Measurements from ENCODE around the gene HDAC10. TPM values are rescaled to one million over a fixed set of nuclear protein-coding genes. Genes with fewer than 3 reads are reported as not detected.

The HDAC10 gene
- total RNA-seq, 2 donors from 2014 or later = 57.2 to 62.8 TPM

GRCh38 chr22:50297510-50298265 is 46.6 kb upstream of the HDAC10 start:
- Mint-ChIP-seq H3K36me3 (ENCODE audit: low read depth) (no peaks in the 10 kb centered on the region), H3K9me3 (no peaks in the 10 kb centered on the region), H3K4me3 (no peak overlapping the region), H3K27ac (no peak overlapping the region), H3K4me1 (peaks cover 6% of the 10 kb centered on the region), H3K27me3 (ENCODE audit: insufficient read depth) (no peaks in the 10 kb centered on the region)
- DNase-seq = no peak
- 95 to 97% methylated on average over 14 to 20 of the region's 20 CpGs for WGBS, 2 experiments (ENCODE audit: insufficient coverage in 1 of 2, insufficient read length in 1 of 2)
- H3K27me3 ChIP-seq (ENCODE audit: control insufficient read depth, insufficient read depth, low read length, poor library complexity, severe bottlenecking) = no peaks in the 10 kb centered on the region
- TF ChIP-seq, protein P1, sequence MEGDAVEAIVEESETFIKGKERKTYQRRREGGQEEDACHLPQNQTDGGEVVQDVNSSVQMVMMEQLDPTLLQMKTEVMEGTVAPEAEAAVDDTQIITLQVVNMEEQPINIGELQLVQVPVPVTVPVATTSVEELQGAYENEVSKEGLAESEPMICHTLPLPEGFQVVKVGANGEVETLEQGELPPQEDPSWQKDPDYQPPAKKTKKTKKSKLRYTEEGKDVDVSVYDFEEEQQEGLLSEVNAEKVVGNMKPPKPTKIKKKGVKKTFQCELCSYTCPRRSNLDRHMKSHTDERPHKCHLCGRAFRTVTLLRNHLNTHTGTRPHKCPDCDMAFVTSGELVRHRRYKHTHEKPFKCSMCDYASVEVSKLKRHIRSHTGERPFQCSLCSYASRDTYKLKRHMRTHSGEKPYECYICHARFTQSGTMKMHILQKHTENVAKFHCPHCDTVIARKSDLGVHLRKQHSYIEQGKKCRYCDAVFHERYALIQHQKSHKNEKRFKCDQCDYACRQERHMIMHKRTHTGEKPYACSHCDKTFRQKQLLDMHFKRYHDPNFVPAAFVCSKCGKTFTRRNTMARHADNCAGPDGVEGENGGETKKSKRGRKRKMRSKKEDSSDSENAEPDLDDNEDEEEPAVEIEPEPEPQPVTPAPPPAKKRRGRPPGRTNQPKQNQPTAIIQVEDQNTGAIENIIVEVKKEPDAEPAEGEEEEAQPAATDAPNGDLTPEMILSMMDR (conservative IDR thresholded peaks at IDR 0.05) = no peak
- H3K4me3 ChIP-seq (ENCODE audit: low read length) = no peak overlapping the region
- no peaks in the 10 kb centered on the region for H3K36me3 ChIP-seq (ENCODE audit: control insufficient read depth, insufficient read depth, low read length)
- no peak overlapping the region for H3K27ac ChIP-seq (ENCODE audit: low read depth, low read length)
- peaks cover 15% of the 10 kb centered on the region for H3K4me1 ChIP-seq (ENCODE audit: control insufficient read depth, insufficient read depth, low read length)
- no peaks in the 10 kb centered on the region for H3K9me3 ChIP-seq (ENCODE audit: control insufficient read depth, low read length)
- no peak overlapping the region for H3K9ac ChIP-seq (ENCODE audit: extremely low read depth, low read length, poor library complexity, severe bottlenecking)

- peaks cover 15% of the 10 kb centered on the region for H3K4me1 ChIP-seq (ENCODE audit: control insufficient read depth, insufficient read depth, low read length)
- Mint-ChIP-seq H3K9me3 (no peaks in the 10 kb centered on the region), H3K27ac (no peak overlapping the region), H3K4me1 (peaks cover 8% of the 10 kb centered on the region), H3K36me3 (ENCODE audit: low read depth) (no peaks in the 10 kb centered on the region), H3K27me3 (ENCODE audit: insufficient read depth) (no peaks in the 10 kb centered on the region), H3K4me3 (no peak overlapping the region)
- 91 to 93% methylated on average over 20 to 29 of the region's 29 CpGs for WGBS, 2 experiments (ENCODE audit: insufficient coverage in 1 of 2, insufficient read length in 1 of 2)
- H3K27ac ChIP-seq (ENCODE audit: low read depth, low read length) = no peak overlapping the region
- H3K36me3 ChIP-seq (ENCODE audit: control insufficient read depth, insufficient read depth, low read length) = no peaks in the 10 kb centered on the region
- no peaks in the 10 kb centered on the region for H3K9me3 ChIP-seq (ENCODE audit: control insufficient read depth, low read length)
- no peak overlapping the region for H3K9ac ChIP-seq (ENCODE audit: extremely low read depth, low read length, poor library complexity, severe bottlenecking)
- TF ChIP-seq, protein P1 (conservative IDR thresholded peaks at IDR 0.05) = no peak
- no peak overlapping the region for H3K4me3 ChIP-seq (ENCODE audit: low read length)
- DNase-seq = no peak
- no peaks in the 10 kb centered on the region for H3K27me3 ChIP-seq (ENCODE audit: control insufficient read depth, insufficient read depth, low read length, poor library complexity, severe bottlenecking)
Observed at GRCh38 chr22:50296658-50297490, 45.8 kb upstream of the HDAC10 start.

GRCh38 chr22:50294319-50294656 is 43.2 kb upstream of the HDAC10 start:
- peaks cover 8% of the 10 kb centered on the region for H3K4me1 Mint-ChIP-seq
- H3K4me3 ChIP-seq (ENCODE audit: low read length) = no peak overlapping the region
- peaks cover 15% of the 10 kb centered on the region for H3K4me1 ChIP-seq (ENCODE audit: control insufficient read depth, insufficient read depth, low read length)
- H3K36me3 Mint-ChIP-seq (ENCODE audit: low read depth) = peaks cover 2% of the 10 kb centered on the region
- H3K27me3 Mint-ChIP-seq (ENCODE audit: insufficient read depth) = no peaks in the 10 kb centered on the region
- WGBS, 2 experiments (ENCODE audit: insufficient coverage in 1 of 2, insufficient read length in 1 of 2) = 71 to 90% methylated on average over 3 to 5 of the region's 5 CpGs
- no peaks in the 10 kb centered on the region for H3K9me3 Mint-ChIP-seq
- H3K27me3 ChIP-seq (ENCODE audit: control insufficient read depth, insufficient read depth, low read length, poor library complexity, severe bottlenecking) = no peaks in the 10 kb centered on the region
- H3K27ac Mint-ChIP-seq = peak overlapping the region; percentile 72
- peak overlapping the region; percentile 10 for H3K27ac ChIP-seq (ENCODE audit: low read depth, low read length)
- no peaks in the 10 kb centered on the region for H3K9me3 ChIP-seq (ENCODE audit: control insufficient read depth, low read length)
- H3K9ac ChIP-seq (ENCODE audit: extremely low read depth, low read length, poor library complexity, severe bottlenecking) = no peak overlapping the region
- no peak for DNase-seq
- TF ChIP-seq, protein P1 (conservative IDR thresholded peaks at IDR 0.05) = no peak
- no peak overlapping the region for H3K4me3 Mint-ChIP-seq
- peaks cover 2% of the 10 kb centered on the region for H3K36me3 ChIP-seq (ENCODE audit: control insufficient read depth, insufficient read depth, low read length)
